Rectal smooth muscle tissue (tissue), 1 donor: ENCODE results near the gene FBXL13.
"Not testable (repeated sequence)": the region's sequence is repeated elsewhere in the genome, so short reads cannot be mapped to it uniquely, and the experiment has no call there.

Experiments
- H3K27ac ChIP-seq: one replicate; pipeline ENCODE4 v1.7.0; 2013; ENCODE audit warnings: low read depth, low read length, inconsistent platforms
- H3K27me3 ChIP-seq: one replicate; pipeline ENCODE4 v1.7.0; 2013; ENCODE audit warnings: low read length; ENCODE audit not compliant: control insufficient read depth, insufficient read depth
- H3K36me3 ChIP-seq: one replicate; pipeline ENCODE4 v1.7.0; 2013; ENCODE audit warnings: low read length; ENCODE audit not compliant: control insufficient read depth, insufficient read depth
- H3K4me1 ChIP-seq: one replicate; pipeline ENCODE4 v1.7.0; 2013; ENCODE audit warnings: low read length; ENCODE audit not compliant: control insufficient read depth, insufficient read depth
- H3K4me3 ChIP-seq: one replicate; pipeline ENCODE4 v1.7.0; 2013; ENCODE audit warnings: low read length
- H3K9ac ChIP-seq: one replicate; pipeline ENCODE4 v1.7.0; 2013; ENCODE audit warnings: low read length

FBXL13 gene

GRCh38 chr7:102806613-102807012 is 268.0 kb downstream of the FBXL13 start:
- Histone ChIP-seq H3K27me3 (no peaks in the 10 kb centered on the region), H3K4me1 (no peaks in the 10 kb centered on the region), H3K9ac (no peak overlapping the region), H3K36me3 (no peaks in the 10 kb centered on the region), H3K4me3 (no peak overlapping the region), H3K27ac (no peak overlapping the region)

- not testable (repeated sequence) for H3K36me3 ChIP-seq, H3K27ac ChIP-seq, H3K9ac ChIP-seq, H3K27me3 ChIP-seq, H3K4me3 ChIP-seq, H3K4me1 ChIP-seq
Observed at GRCh38 chr7:102795987-102796595, 278.5 kb downstream of the FBXL13 start.

GRCh38 chr7:102794567-102794966 is 280.0 kb downstream of the FBXL13 start:
- not testable (repeated sequence) for H3K27me3 ChIP-seq, H3K27ac ChIP-seq, H3K9ac ChIP-seq, H3K36me3 ChIP-seq, H3K4me3 ChIP-seq, H3K4me1 ChIP-seq

- not testable (repeated sequence) for H3K9ac ChIP-seq, H3K27me3 ChIP-seq, H3K36me3 ChIP-seq, H3K27ac ChIP-seq, H3K4me1 ChIP-seq, H3K4me3 ChIP-seq
Observed at GRCh38 chr7:102791831-102792230, 282.8 kb downstream of the FBXL13 start.

GRCh38 chr7:102791367-102791766 is 283.2 kb downstream of the FBXL13 start:
- H3K27ac ChIP-seq, H3K4me1 ChIP-seq, H3K36me3 ChIP-seq, H3K9ac ChIP-seq, H3K27me3 ChIP-seq, H3K4me3 ChIP-seq: not testable (repeated sequence)

GRCh38 chr7:102790364-102791100 is 284.1 kb downstream of the FBXL13 start:
- not testable (repeated sequence) for H3K36me3 ChIP-seq, H3K27ac ChIP-seq, H3K27me3 ChIP-seq, H3K9ac ChIP-seq, H3K4me3 ChIP-seq, H3K4me1 ChIP-seq

- not testable (repeated sequence) for H3K36me3 ChIP-seq, H3K4me1 ChIP-seq, H3K27ac ChIP-seq
Observed at GRCh38 chr7:102788770-102789169, 285.8 kb downstream of the FBXL13 start.

GRCh38 chr7:102780926-102781325 is 293.7 kb downstream of the FBXL13 start:
- H3K27ac ChIP-seq, H3K4me3 ChIP-seq, H3K9ac ChIP-seq, H3K4me1 ChIP-seq, H3K27me3 ChIP-seq, H3K36me3 ChIP-seq: not testable (repeated sequence)

More at GRCh38 chr7:102788770-102789169, 285.8 kb downstream of the FBXL13 start:
- H3K9ac ChIP-seq, H3K27me3 ChIP-seq, H3K4me3 ChIP-seq: not testable (repeated sequence)

GRCh38 chr7:102778663-102779062 is 295.9 kb downstream of the FBXL13 start:
- H3K36me3 ChIP-seq, H3K27ac ChIP-seq, H3K4me1 ChIP-seq, H3K9ac ChIP-seq, H3K4me3 ChIP-seq, H3K27me3 ChIP-seq: not testable (repeated sequence)

- not testable (repeated sequence) for H3K36me3 ChIP-seq, H3K27ac ChIP-seq, H3K27me3 ChIP-seq, H3K4me3 ChIP-seq, H3K4me1 ChIP-seq, H3K9ac ChIP-seq
Observed at GRCh38 chr7:102776217-102776616, 298.4 kb downstream of the FBXL13 start.

- not testable (repeated sequence) for H3K4me3 ChIP-seq, H3K36me3 ChIP-seq, H3K9ac ChIP-seq, H3K27ac ChIP-seq, H3K27me3 ChIP-seq, H3K4me1 ChIP-seq
Observed at GRCh38 chr7:102770467-102770866, 304.1 kb downstream of the FBXL13 start.

- not testable (repeated sequence) for H3K27ac ChIP-seq, H3K4me3 ChIP-seq, H3K9ac ChIP-seq, H3K4me1 ChIP-seq, H3K36me3 ChIP-seq, H3K27me3 ChIP-seq
Observed at GRCh38 chr7:102769657-102770192, 304.9 kb downstream of the FBXL13 start.

- H3K27me3 ChIP-seq, H3K9ac ChIP-seq, H3K36me3 ChIP-seq, H3K4me3 ChIP-seq, H3K4me1 ChIP-seq: not testable (repeated sequence)
- peak overlapping the region; percentile 7 for H3K27ac ChIP-seq
Observed at GRCh38 chr7:102763295-102763905, 311.2 kb downstream of the FBXL13 start.
